T-helper 1 cell (primary cell): ENCODE data around the gene CABP7.

Source experiments
- DNase-seq, 5 donors: peaks; one replicate each; pipeline ENCODE4 v3.0.0-alpha.2; 2012 to 2020

The CABP7 gene

GRCh38 chr22:29702000-29702930, 17.5 kb upstream of the CABP7 start:
- no peak for DNase-seq

DNA sequence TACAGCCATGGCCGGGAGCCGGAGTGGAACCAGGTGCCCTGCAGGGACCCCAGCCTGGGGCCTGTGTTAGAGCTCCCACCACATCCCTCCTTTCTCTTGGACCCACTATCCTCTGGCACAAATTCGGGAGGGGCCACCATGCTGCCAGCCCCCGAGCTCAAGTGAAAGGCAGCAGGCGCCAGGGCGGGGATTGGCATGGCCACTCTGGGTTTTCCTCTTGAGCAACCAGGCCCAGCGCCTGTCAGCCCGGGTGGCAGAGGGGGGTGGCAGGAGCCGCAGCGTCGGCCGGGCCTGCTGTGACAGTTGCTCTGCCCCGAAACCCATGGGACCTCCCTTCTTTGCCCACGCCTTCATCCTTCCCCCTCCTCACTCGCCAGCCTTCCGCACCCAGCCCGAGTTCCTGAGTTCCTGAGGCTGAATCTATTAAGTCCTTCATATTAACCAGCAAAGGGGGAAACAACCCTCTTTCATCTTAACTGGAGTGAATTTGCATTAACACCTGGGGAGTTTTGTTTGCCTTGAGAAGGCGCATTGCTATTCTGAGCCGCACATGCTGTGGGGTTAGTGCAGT, 16.8 kb upstream of the CABP7 start:
- no peak for DNase-seq

- DNase-seq: no peak
These were observed 16.1 kb upstream of the CABP7 start for GRCh38 chr22:29703569-29704195.

DNA sequence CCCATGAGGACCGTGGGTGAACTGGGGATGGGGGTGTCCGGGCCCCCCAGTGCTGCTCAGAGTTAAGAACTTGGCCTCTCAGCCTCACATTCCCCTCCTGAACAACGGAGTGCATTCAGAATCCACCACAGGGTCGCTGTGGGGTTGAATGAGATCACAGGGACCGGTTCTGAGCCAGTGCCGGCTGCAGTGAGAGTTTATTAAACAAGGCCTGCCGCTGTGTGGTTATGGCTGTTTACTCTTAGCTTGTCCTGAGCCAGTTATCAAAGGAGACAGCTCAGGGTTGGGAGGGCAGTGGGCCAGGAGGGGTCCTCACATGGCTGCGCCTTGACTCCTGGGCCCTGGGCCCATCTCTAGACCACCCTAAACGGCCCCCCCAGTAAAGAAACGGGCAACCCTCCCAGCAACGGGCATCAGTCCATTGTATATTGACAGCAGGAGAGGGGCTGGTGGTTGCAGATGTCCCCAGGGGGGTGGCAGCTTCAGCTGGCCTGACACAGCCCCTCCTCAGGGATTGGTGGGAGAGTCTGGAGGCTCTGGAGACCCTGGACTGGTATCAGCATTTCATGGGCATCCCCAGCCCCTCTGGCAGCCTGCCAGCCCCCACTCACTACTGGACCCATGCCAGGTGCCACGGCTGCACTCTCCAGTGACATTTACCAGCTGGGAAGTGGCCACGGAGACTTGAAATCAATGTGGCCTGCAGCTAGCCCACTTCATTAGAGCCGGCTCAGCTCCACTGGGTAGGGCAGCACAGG, 15.1 kb upstream of the CABP7 start:
- no peak for DNase-seq

DNA sequence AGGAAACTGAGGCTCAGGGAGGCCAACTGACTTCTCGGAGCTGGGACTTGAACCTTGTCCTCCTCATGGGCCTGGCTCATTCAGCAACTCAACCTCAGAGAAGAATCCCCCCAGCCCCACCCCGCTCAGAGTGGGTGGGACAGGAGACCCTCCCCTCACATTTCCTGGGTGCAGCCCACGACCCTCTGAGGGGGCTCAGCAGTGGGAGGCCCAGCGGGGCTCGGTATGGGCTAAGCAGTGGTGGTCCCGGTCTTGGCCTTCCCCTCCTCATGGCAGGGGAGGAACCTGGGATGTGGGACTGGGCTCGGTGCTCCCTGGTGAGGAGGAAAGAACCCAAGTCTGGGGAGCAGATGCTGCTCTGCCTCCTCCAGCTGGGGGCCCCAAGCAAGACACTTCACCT, 14.2 kb upstream of the CABP7 start:
- DNase-seq: no peak

- no peak for DNase-seq
These were observed 13.3 kb upstream of the CABP7 start for GRCh38 chr22:29706486-29706885.

DNA sequence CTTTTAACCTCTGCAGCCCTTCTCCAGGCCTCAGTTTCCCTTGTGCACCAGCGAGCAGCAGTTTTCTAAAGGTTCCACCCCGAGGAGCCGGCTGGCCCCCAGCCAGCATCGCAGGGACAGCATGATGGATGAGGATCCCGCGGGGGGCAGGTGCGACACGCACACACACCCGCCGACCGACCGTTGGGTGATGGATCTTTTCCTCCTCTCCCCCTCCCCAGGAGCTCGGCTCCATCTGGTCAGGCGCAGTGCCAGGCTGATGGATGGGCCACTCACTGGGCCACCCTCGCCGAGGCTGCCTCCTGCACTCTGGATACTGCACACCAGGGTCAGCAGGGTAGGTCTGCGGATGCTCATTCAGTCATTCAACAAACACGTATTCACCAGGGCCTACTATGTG, 12.8 kb upstream of the CABP7 start:
- no peak for DNase-seq

DNA sequence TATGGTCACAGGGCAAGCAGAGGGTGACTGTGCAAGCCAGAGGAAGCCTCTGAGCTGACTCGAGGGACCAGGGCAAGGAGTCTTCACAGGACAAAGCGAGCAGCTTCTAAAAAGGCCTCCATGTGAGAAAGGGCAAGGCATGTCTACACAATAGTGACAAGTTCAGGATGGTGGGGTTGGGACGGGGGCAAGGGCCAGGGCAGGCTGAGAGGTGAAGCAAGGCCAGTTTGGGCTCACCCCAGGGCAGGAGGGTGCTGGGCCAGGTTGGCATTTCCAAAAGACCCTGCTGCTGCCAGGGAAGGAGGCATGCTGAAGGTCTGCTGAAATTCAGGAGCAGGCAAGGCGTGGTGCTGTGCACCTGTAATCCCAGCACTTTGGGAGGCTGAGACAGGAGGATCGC, 12.3 kb upstream of the CABP7 start:
- DNase-seq: no peak

GRCh38 chr22:29710193-29710592, 9.6 kb upstream of the CABP7 start:
- DNase-seq: no peak

DNA sequence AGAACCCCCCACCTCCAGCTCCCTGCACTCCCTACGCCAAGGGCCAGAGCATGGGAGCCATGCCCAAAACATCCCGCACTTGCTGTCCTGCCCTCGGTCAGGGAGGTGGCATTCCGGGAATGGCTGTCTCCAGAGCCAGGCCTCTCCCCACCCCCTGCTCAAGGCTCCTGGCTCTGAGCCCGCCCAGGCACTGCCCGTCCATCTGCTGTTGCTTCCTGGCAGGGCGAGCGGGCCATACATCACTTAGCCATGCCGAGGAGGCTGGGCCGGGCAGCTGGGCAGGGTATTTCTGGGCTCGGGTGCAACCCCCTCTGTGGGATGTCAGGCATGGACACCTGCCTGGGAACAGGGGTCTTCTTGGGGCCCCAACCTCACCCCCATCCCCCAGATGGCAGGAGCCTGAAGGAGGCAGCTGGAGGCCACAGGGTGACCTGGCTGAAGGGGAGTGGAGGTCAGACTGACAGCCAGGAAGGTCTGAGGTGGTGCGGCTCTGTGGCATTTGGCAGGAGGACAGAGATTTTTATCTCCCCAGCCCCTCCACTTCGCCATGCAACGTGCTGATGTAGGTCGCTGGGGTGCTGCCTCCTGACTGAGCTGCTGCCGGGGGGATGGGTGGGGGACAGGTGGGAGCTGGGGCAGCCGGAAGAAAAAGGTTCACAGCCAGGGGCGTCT, 8.7 kb upstream of the CABP7 start:
- DNase-seq: no peak

- DNase-seq: no peak
These were observed 7.7 kb upstream of the CABP7 start for GRCh38 chr22:29712119-29712518.

- DNase-seq: no peak
These were observed 6.6 kb upstream of the CABP7 start for GRCh38 chr22:29713156-29713727.

GRCh38 chr22:29715240-29715639, 4.6 kb upstream of the CABP7 start:
- no peak for DNase-seq

DNA sequence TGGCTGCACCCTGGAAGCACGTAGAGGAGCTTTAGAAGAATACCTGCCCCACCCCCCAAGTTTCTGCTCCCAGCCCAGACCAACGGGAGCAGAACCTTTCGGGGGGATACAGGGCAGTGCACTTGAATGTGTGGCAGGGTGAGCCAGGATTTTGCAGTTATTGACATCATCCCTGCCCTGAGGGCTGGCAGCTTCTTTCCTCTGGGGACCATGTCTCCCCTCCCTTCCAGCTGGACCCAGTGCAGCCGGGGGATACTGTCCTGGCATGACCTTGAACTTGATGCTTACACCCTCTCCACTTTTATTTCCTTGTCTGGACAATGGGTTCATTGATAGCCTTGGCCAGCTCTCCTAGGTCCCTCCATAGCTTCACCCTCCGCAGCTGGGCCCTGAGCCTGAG, 4.1 kb upstream of the CABP7 start:
- no peak for DNase-seq

GRCh38 chr22:29716814-29717545, 2.8 kb upstream of the CABP7 start:
- DNase-seq: peak in 1 of 5 donors; percentile 24

DNA sequence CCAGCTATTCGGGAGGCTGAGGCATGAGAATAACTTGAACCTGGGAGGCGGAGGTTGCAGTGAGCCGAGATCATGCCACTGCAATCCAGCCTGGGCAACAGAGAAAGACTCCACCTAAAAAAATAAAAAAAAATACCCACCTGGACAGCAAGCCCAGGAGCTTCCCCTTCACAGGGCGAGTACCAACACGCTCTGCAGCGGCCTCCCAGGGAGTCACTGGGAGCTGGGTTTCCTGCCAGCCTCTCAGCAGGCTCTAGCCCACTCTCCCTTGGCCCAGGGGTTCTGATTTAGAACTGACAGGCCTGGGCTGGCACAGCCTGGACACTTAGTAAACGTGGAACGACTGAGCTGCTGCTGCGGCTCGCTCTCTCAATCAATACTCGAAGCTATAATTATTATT, 2.0 kb upstream of the CABP7 start:
- DNase-seq: no peak

- DNase-seq: no peak
These were observed 579 bp upstream of the CABP7 start for GRCh38 chr22:29718949-29719898.

DNA sequence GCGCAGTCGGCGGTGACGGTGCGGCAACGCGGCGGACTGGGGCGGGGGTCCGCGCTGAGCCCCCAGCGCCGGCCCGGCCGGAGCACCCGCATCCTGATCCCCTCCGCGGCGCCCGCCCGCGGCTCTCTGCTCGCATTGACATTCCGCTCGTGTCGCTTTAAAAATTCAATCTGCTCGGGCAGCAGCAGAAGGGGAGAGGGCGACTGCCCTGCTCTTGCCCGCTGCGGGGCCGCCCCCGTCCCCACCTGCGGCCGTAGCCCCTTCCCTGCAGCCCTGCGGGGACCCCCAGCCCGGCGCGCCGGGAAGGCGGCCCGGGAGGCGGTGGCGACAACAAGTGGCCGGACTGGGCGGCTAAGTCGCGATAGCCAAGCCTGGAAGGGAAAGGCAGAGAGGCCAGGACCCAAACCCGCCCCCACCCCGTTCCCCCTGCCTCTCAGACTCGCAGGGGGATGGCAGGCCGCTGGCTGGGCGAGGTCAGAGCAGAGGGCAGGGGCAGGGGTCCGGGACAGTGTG, 1.1 kb downstream of the CABP7 start:
- DNase-seq: no peak

DNA sequence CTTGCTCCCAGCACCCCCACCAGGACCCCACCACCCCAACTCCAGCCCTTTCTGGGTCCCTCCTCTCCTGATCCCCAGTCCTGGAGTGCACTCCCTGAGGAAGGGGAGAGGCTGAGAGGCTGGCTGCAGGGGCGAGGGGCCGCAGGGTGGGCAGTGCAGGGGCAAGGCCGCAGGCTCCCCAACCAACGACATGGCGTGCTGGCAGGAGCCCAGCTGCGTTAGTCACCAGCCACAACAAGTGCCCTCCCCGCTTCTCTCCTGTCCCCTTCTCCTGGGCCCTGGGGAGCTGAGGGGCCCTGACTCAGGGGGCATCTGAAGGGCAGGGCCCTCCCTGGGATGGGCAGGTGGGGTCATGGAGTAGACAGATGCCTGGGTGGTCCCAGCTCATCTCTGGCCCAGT, 2.3 kb downstream of the CABP7 start:
- no peak for DNase-seq

- DNase-seq: no peak
These were observed 2.8 kb downstream of the CABP7 start for GRCh38 chr22:29722587-29722986.
